Stomach (tissue), 9 donors: ENCODE data around the gene AKR1C2. TPM values are rescaled to one million over a fixed set of nuclear protein-coding genes. Genes with fewer than 3 reads are reported as not detected.
A peak's percentile ranks its signal among the peaks of the same experiment; 100 is the strongest.
"Not testable (repeated sequence)": the region's sequence is repeated elsewhere in the genome, so short reads cannot be mapped to it uniquely, and the experiment has no call there.

ENCODE experiments used
- DNase-seq, 2 donors: peaks; one replicate each; pipeline versions ENCODE4 v3.0.0 to v3.0.0-alpha.2; 2013 to 2019
- H3K27ac ChIP-seq, 5 donors: fragments of 200-600 bp in 4 of 5; sonication (generic) in 4 of 5; one replicate each; pipeline ENCODE4 v1.5.1; 2013 to 2019; ENCODE audit warnings: mild to moderate bottlenecking in 1 of 5, moderate library complexity in 1 of 5
- H3K27me3 ChIP-seq, 3 donors: fragments of 200-600 bp; sonication (generic); one replicate each; pipeline ENCODE4 v1.5.1; 2017 to 2019; ENCODE audit warnings: mixed run types in 1 of 3
- H3K36me3 ChIP-seq, 4 donors: fragments of 200-600 bp; sonication (generic); 1 replicate in 3 of 4; 2 replicates in 1 of 4; pipeline ENCODE4 v1.5.1; 2016 to 2019
- H3K4me1 ChIP-seq, 4 donors: fragments of 200-600 bp; sonication (generic); one replicate each; pipeline ENCODE4 v1.5.1; 2016 to 2019
- H3K4me3 ChIP-seq, 4 donors: fragments of 200-600 bp; sonication (generic) in 3 of 4; one replicate each; pipeline ENCODE4 v1.5.1; 2016 to 2019; ENCODE audit warnings: mild to moderate bottlenecking in 1 of 4
- H3K9me3 ChIP-seq, 4 donors: fragments of 200-600 bp; sonication (generic); one replicate each; pipeline ENCODE4 v1.5.1; 2016 to 2019
- CTCF ChIP-seq, 7 experiments: fragments of 450-650 bp in 4 of 7; fragments of 200-600 bp in 3 of 7; sonication (generic) in 3 of 7; IDR thresholded peaks; one replicate each; pipeline ENCODE4 v1.5.1; 2016 to 2019; ENCODE audit warnings: antibody characterized with exemption in 7 of 7, control low read depth in 2 of 7, mild to moderate bottlenecking in 1 of 7
- EP300 ChIP-seq: sonication (generic); formaldehyde crosslinking; IDR thresholded peaks from one replicate; pipeline ENCODE4 v1.6.1; 2017; ENCODE audit warnings: antibody characterized with exemption
- POLR2A ChIP-seq, 4 donors: fragments of 450-650 bp; IDR thresholded peaks; one replicate each; pipeline ENCODE4 v1.6.1; 2016; ENCODE audit warnings: antibody characterized with exemption in 4 of 4, control low read depth in 2 of 4, mild to moderate bottlenecking in 1 of 4, moderate library complexity in 1 of 4
- POLR2AphosphoS5 ChIP-seq, 3 donors: sonication (generic); formaldehyde crosslinking; IDR thresholded peaks; one replicate each; pipeline ENCODE4 v1.6.1; 2016; ENCODE audit warnings: antibody characterized with exemption in 3 of 3
- WGBS, 5 donors: extraction: QIAGEN DNeasy Blood & Tissue Kit in 3 of 5; methylation state at CpG; one replicate each; pipeline versions ENCODE4 v1.1.5 to v1.1.7; 2013 to 2018; 5-methylcytosine and 5-hydroxymethylcytosine counted together
- intact Hi-C: fragments of 100-400 bp; cut with DNase I; formaldehyde crosslinking; loops from one replicate; pipeline ENCODE4 v1.15.1; 2023; ENCODE audit warnings: low total_unique reads
- polyA plus RNA-seq, 3 donors: library from polyadenylated mRNA; stranded (reverse); fragments of 200-250 nt; gene quantifications; one replicate each; pipeline ENCODE4 v1.2.3, GENCODE V29; 2013
- total RNA-seq, 5 donors: library from RNA; depleted of rRNA; stranded (reverse); fragments of >200 nt; gene quantifications; one replicate each; pipeline versions ENCODE4 v1.1.0 to v1.2.3, GENCODE V29; 2014 to 2016
- donor health status: healthy with polysubstance abuse.
- donor health status: Bipolar disorder and iron deficiency.
- donor health status: healthy.

Gene AKR1C2
- total and polyA plus RNA-seq, 8 donors = 30.4 to 507 (median 63.1) TPM

GRCh38 chr10:5019770-5020612 lies 16.3 kb upstream of the AKR1C2 start:
- 62 to 71% (median 63%) methylated on average over 6 of the region's 6 CpGs for WGBS, 5 donors

GRCh38 chr10:5018671-5019277 lies 15.1 kb upstream of the AKR1C2 start:
- peak overlapping the region in 4 of 5 donors; percentile 59 to 73 (median 66) for H3K27ac ChIP-seq
- not testable (repeated sequence) for H3K36me3 ChIP-seq

More at GRCh38 chr10:5019770-5020612, 16.3 kb upstream of the AKR1C2 start:
- TF ChIP-seq POLR2AphosphoS5 (IDR thresholded peaks at IDR 0.05) = peak in 2 of 3 donors; percentile 61 to 81
- H3K27ac ChIP-seq = peak overlapping the region; percentile 47 to 73 (median 66)
- H3K36me3 ChIP-seq, intact Hi-C loops, H3K4me3 ChIP-seq, H3K27me3 ChIP-seq, H3K9me3 ChIP-seq: not testable (repeated sequence)
- DNase-seq = peak; percentile 70
- H3K4me1 ChIP-seq = peaks cover 2 to 31% (median 9%) of the 10 kb centered on the region in 4 donors

GRCh38 chr10:5018134-5018533 lies 14.5 kb upstream of the AKR1C2 start:
- H3K36me3 ChIP-seq = no peaks in the 10 kb centered on the region
- intact Hi-C loops = no loop called here
- H3K4me3 ChIP-seq = no peak overlapping the region
- H3K27me3 ChIP-seq = no peaks in the 10 kb centered on the region
- TF ChIP-seq CTCF (IDR thresholded peaks at IDR 0.05) = no peak
- no peak for TF ChIP-seq EP300
- TF ChIP-seq POLR2AphosphoS5 (IDR thresholded peaks at IDR 0.05) = no peak
- no peak for TF ChIP-seq POLR2A (IDR thresholded peaks at IDR 0.05)
- peak overlapping the region in 1 of 5 donors; percentile 66 for H3K27ac ChIP-seq
- no peak for DNase-seq
- no peaks in the 10 kb centered on the region for H3K9me3 ChIP-seq
- WGBS, 5 donors = 33 to 71% (median 58%) methylated on average over 3 of the region's 3 CpGs
- H3K4me1 ChIP-seq = peaks cover 2 to 27% (median 9%) of the 10 kb centered on the region in 4 donors

More at GRCh38 chr10:5018671-5019277, 15.1 kb upstream of the AKR1C2 start:
- TF ChIP-seq POLR2AphosphoS5 (IDR thresholded peaks at IDR 0.05) = peak in 1 of 3 donors; percentile 56
- TF ChIP-seq CTCF (IDR thresholded peaks at IDR 0.05) = peak in 3 of 7 experiments; percentile 13 to 55 (median 20)
- H3K27me3 ChIP-seq, H3K4me3 ChIP-seq, H3K9me3 ChIP-seq, intact Hi-C loops: not testable (repeated sequence)
- peak; percentile 55 to 69 for DNase-seq
- WGBS, 5 donors = 47 to 74% (median 62%) methylated on average over 2 to 3 of the region's 3 CpGs
- H3K4me1 ChIP-seq = peaks cover 2 to 27% (median 9%) of the 10 kb centered on the region in 4 donors

- Histone ChIP-seq H3K4me1 (peaks cover 2 to 22% (median 8%) of the 10 kb centered on the region in 4 donors), H3K9me3 (no peaks in the 10 kb centered on the region), H3K36me3 (no peaks in the 10 kb centered on the region), H3K27ac (no peak overlapping the region), H3K27me3 (no peaks in the 10 kb centered on the region), H3K4me3 (no peak overlapping the region)
- 11 to 38% (median 30%) methylated on average over 1 of the region's 1 CpG for WGBS, 5 donors
- TF ChIP-seq POLR2AphosphoS5 (IDR thresholded peaks at IDR 0.05) (peak in 1 of 3 donors; percentile 8), CTCF (IDR thresholded peaks at IDR 0.05) (peak in 3 of 7 experiments; percentile 9 to 38 (median 16)), EP300 (no peak)
- peak in 1 of 2 donors; percentile 18 for DNase-seq
- intact Hi-C loops = no loop called here
These were observed 11.3 kb upstream of the AKR1C2 start for GRCh38 chr10:5014936-5015335.

- intact Hi-C loops = not testable (repeated sequence)
- WGBS, 5 donors = 44 to 74% (median 60%) methylated on average over 4 of the region's 4 CpGs
These were observed 10.7 kb upstream of the AKR1C2 start for GRCh38 chr10:5014200-5014910.

More at GRCh38 chr10:5014200-5014910, 10.7 kb upstream of the AKR1C2 start:
- not testable (repeated sequence) for H3K27ac ChIP-seq, H3K27me3 ChIP-seq, DNase-seq, H3K36me3 ChIP-seq, H3K4me3 ChIP-seq, H3K9me3 ChIP-seq
- H3K4me1 ChIP-seq = peaks cover 1 to 16% (median 5%) of the 10 kb centered on the region in 4 donors
